ENCODE results near the gene SLC18A3. TPM values are rescaled to one million over a fixed set of nuclear protein-coding genes. Genes with fewer than 3 reads are reported as not detected.

Gene SLC18A3
- polyA plus RNA-seq, 1 of the 3 experiments (the other 2 are of a cell fraction) = 1.7 TPM

DNA sequence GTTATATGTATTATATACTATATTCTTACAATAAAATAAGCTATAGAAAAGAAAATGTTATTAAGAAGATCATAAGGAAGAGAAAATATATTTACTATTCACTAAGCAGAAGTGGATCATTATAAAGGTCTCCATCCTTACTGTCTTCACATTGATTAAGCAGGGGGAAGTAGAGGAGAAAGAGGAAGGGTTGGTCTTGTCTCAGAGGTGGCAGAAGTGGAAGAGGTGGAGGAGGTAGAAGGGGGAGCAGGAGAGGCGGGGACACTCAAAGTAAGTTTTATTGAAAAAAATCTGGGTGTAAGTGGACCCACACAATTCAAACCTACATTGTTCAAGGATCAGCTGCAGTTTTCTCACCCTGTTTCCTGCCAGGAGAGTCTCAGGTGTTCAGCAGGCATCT lies 42.3 kb upstream of the SLC18A3 start:
- DNase-seq = no peak
- 62% methylated on average over 1 of the region's 1 CpG for WGBS (ENCODE audit: low lambda C conversion rate)
- Histone ChIP-seq H4K20me1 (ENCODE audit: insufficient read depth) (no peaks in the 10 kb centered on the region), H3K9ac (no peak overlapping the region), H3K9me3 (no peaks in the 10 kb centered on the region), H3K27me3 (ENCODE audit: insufficient read depth) (no peaks in the 10 kb centered on the region), H3F3A (replicated peaks; ENCODE audit: insufficient read depth) (no peaks in the 10 kb centered on the region), H3K79me2 (ENCODE audit: insufficient read depth) (no peaks in the 10 kb centered on the region), H2AFZ (ENCODE audit: low read depth) (no peak overlapping the region), H3K4me2 (no peak overlapping the region), H3K4me3 (ENCODE audit: low read depth in 2 of 2, low read length in 1 of 2) (no peak overlapping the region), H3K9me2 (no peaks in the 10 kb centered on the region), H3K36me3 (replicated peaks in 1 of 2; ENCODE audit: control insufficient read depth in 1 of 2, insufficient read depth in 2 of 2, low read length in 1 of 2) (no peaks in the 10 kb centered on the region), H3K4me1 (ENCODE audit: control insufficient read depth in 1 of 2, insufficient read depth in 2 of 2, low read depth in 1 of 2, low read length in 1 of 2) (peaks cover 0 to 5% of the 10 kb centered on the region in 2 experiments; a peak in 2 of 4 replicates), H3K27ac (ENCODE audit: low read depth in 2 of 2, low read length in 1 of 2) (no peak overlapping the region)
- ChIA-PET CTCF (interaction anchor here (1.8 kb wide), 1 partner anchor 27 kb away, joined by 5 read pairs; no protein-coding TSS in a partner anchor), POLR2A (no interaction called here)
- TF ChIP-seq, protein P1, sequence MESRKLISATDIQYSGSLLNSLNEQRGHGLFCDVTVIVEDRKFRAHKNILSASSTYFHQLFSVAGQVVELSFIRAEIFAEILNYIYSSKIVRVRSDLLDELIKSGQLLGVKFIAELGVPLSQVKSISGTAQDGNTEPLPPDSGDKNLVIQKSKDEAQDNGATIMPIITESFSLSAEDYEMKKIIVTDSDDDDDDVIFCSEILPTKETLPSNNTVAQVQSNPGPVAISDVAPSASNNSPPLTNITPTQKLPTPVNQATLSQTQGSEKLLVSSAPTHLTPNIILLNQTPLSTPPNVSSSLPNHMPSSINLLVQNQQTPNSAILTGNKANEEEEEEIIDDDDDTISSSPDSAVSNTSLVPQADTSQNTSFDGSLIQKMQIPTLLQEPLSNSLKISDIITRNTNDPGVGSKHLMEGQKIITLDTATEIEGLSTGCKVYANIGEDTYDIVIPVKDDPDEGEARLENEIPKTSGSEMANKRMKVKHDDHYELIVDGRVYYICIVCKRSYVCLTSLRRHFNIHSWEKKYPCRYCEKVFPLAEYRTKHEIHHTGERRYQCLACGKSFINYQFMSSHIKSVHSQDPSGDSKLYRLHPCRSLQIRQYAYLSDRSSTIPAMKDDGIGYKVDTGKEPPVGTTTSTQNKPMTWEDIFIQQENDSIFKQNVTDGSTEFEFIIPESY (IDR thresholded peaks at IDR 0.05; ENCODE audit: borderline replicate concordance, low read depth) = no peak
- TF ChIP-seq RAD21 (IDR thresholded peaks at IDR 0.05; ENCODE audit: low read length) = no peak
- TF ChIP-seq GABPA (IDR thresholded peaks at IDR 0.05; ENCODE audit: low read depth) = no peak
- TF ChIP-seq FOXJ3 (CRISPR knock-in tag; IDR thresholded peaks at IDR 0.05) = no peak
- no peak for TF ChIP-seq JUND (IDR thresholded peaks at IDR 0.05)
- TF ChIP-seq, protein P2, sequence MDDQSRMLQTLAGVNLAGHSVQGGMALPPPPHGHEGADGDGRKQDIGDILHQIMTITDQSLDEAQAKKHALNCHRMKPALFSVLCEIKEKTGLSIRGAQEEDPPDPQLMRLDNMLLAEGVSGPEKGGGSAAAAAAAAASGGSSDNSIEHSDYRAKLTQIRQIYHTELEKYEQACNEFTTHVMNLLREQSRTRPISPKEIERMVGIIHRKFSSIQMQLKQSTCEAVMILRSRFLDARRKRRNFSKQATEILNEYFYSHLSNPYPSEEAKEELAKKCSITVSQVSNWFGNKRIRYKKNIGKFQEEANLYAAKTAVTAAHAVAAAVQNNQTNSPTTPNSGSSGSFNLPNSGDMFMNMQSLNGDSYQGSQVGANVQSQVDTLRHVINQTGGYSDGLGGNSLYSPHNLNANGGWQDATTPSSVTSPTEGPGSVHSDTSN (IDR thresholded peaks at IDR 0.05) = no peak
- TF ChIP-seq YY1 (IDR thresholded peaks at IDR 0.05; ENCODE audit: low read depth) = no peak
- TF ChIP-seq EP300 (IDR thresholded peaks at IDR 0.05; ENCODE audit: borderline replicate concordance in 1 of 2, low read depth in 1 of 2, low read length in 1 of 2) = no peak
- TF ChIP-seq ELF1 (IDR thresholded peaks at IDR 0.05) = no peak
- TF ChIP-seq GATA2 (CRISPR knock-in tag; IDR thresholded peaks at IDR 0.05) = no peak
- TF ChIP-seq MXI1 (IDR thresholded peaks at IDR 0.05; ENCODE audit: low read depth, low read length) = no peak
- no peak for TF ChIP-seq RCOR1 (IDR thresholded peaks at IDR 0.05; ENCODE audit: low read length)
- no peak for TF ChIP-seq EZH2phosphoT487 (IDR thresholded peaks at IDR 0.05; ENCODE audit: borderline replicate concordance, low read depth)
- no peak for TF ChIP-seq RFX5 (IDR thresholded peaks at IDR 0.05; ENCODE audit: low read length)
- no peak for TF ChIP-seq NFIC (IDR thresholded peaks at IDR 0.05; ENCODE audit: borderline replicate concordance)
- TF ChIP-seq MEF2A (IDR thresholded peaks at IDR 0.05; ENCODE audit: borderline replicate concordance, low read depth) = no peak
- no peak for TF ChIP-seq NRF1 (IDR thresholded peaks at IDR 0.05; ENCODE audit: low read depth, low read length)
- TF ChIP-seq RXRA (IDR thresholded peaks at IDR 0.05; ENCODE audit: borderline replicate concordance, low read depth) = no peak
- TF ChIP-seq, protein P3, sequence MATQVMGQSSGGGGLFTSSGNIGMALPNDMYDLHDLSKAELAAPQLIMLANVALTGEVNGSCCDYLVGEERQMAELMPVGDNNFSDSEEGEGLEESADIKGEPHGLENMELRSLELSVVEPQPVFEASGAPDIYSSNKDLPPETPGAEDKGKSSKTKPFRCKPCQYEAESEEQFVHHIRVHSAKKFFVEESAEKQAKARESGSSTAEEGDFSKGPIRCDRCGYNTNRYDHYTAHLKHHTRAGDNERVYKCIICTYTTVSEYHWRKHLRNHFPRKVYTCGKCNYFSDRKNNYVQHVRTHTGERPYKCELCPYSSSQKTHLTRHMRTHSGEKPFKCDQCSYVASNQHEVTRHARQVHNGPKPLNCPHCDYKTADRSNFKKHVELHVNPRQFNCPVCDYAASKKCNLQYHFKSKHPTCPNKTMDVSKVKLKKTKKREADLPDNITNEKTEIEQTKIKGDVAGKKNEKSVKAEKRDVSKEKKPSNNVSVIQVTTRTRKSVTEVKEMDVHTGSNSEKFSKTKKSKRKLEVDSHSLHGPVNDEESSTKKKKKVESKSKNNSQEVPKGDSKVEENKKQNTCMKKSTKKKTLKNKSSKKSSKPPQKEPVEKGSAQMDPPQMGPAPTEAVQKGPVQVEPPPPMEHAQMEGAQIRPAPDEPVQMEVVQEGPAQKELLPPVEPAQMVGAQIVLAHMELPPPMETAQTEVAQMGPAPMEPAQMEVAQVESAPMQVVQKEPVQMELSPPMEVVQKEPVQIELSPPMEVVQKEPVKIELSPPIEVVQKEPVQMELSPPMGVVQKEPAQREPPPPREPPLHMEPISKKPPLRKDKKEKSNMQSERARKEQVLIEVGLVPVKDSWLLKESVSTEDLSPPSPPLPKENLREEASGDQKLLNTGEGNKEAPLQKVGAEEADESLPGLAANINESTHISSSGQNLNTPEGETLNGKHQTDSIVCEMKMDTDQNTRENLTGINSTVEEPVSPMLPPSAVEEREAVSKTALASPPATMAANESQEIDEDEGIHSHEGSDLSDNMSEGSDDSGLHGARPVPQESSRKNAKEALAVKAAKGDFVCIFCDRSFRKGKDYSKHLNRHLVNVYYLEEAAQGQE (IDR thresholded peaks at IDR 0.05; ENCODE audit: low read depth, low read length) = no peak
- TF ChIP-seq FOXM1 (IDR thresholded peaks at IDR 0.05; ENCODE audit: low read depth) = no peak
